Astrocyte (in vitro differentiated cells and primary cell): ENCODE measurements around the gene HLCS.

Source experiments
- CTCF ChIP-seq: IDR thresholded peaks from 2 replicates; pipeline ENCODE4 v1.5.1; 2011; ENCODE audit warnings: low read depth, mild to moderate bottlenecking, inconsistent platforms, low read length, moderate library complexity; ENCODE audit not compliant: insufficient read depth
- EZH2 ChIP-seq: IDR thresholded peaks from 2 replicates; pipeline ENCODE4 v1.6.1; 2012; ENCODE audit warnings: mild to moderate bottlenecking, low read length, inconsistent platforms; ENCODE audit not compliant: insufficient read depth

GRCh38 chr21:36776981-36777617 is 189.4 kb downstream of the HLCS start:
- no peak for TF ChIP-seq EZH2
- no peak for TF ChIP-seq CTCF
